GM18858 (cell line): ENCODE results near the gene SEMA6A.
A peak's percentile ranks its signal among the peaks of the same experiment; 100 is the strongest.

Source experiments
- ATAC-seq: cut with Tn5 transposase; IDR thresholded peaks from one replicate; pipeline ENCODE4 v1.9.1; 2021; ENCODE audit not compliant: unreplicated experiment

The SEMA6A gene

GRCh38 chr5:116574367-116575325 lies at the start of gene SEMA6A:
Gene SEMA6A, minus strand, starts transcription at chr5:116574823. Its CDS starts 69,879 bp downstream, at chr5:116504944.
- peak; percentile 56 for ATAC-seq

GRCh38 chr5:116622375-116623050 lies 47.9 kb upstream of the SEMA6A start:
- ATAC-seq: no peak

- ATAC-seq: no peak
Observed at GRCh38 chr5:116621599-116621998, 47.0 kb upstream of the SEMA6A start.

- ATAC-seq: no peak
Observed at GRCh38 chr5:116616876-116617275, 42.3 kb upstream of the SEMA6A start.

DNA sequence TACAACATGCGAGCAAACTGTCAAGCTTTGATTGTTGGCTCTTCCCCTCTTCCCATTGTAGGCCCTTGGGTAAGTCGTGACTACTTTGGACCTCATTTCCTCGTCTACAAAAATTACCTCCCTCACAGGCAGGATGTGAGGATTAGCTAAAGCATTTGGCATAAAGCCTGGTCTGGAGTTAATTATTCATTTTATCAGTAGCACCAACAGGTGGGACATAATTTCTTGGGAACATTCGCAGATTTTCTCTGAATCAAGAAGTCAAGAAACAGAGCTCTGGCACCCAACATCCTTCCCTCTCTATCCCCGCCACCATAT lies 39.9 kb upstream of the SEMA6A start:
- ATAC-seq: no peak

- peak; percentile 15 for ATAC-seq
Observed at GRCh38 chr5:116613445-116613844, 38.8 kb upstream of the SEMA6A start.

GRCh38 chr5:116612431-116612830 lies 37.8 kb upstream of the SEMA6A start:
- ATAC-seq: no peak

DNA sequence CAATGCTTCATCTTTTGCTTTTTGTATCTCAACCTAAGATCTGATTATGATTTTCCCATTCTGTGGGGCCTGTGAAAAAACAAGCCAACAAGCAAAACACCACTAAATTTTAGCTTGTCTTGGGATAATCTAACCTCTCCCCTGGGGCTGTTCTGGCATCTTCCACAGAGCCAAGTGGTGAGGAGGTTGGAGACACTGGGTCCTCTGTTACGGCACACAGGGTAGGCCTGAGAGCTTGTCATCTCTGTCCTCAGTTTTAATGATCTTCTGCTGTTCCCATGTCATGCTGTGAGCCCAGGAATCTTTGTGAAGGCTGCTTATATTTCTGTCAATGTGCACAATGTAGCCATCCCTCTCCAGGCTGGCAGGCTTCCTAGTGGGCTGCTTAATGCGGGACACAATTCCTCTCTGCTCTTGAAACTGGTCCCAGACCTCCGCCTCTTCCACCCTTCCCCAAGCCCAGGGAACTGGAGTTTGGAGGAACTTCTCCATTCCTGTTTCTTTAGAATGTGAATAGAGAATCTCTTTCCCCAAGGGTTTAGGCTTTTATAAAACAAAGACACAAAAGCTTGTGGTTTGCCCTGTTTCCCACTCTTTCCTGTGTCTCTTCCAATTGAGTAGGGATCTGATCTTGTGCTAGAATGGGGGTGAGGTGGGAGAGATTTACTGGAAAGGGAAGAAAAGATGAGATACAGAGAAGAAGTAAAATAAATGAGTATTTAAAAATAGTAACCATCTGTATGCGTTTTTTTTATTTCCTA lies 30.9 kb upstream of the SEMA6A start:
- no peak for ATAC-seq

DNA sequence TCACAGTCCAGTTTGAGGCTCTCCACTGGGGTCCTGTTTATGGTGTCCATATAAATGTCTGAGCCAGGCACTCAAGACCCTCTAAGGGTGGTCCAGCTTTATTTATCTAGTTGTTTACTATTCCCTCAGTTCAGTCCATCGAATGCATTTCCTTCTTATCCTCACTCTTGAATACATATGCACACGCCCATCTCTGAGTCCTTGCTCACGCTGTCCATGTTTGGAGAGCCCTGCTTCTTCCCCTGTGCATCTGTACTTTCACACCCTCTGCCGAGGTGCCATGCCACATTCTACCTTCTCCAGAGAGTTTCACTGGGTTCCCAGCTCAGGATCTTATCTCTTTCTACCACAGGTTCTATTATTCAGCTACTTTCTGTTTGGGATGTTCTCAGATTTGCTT lies 30.2 kb upstream of the SEMA6A start:
- no peak for ATAC-seq

DNA sequence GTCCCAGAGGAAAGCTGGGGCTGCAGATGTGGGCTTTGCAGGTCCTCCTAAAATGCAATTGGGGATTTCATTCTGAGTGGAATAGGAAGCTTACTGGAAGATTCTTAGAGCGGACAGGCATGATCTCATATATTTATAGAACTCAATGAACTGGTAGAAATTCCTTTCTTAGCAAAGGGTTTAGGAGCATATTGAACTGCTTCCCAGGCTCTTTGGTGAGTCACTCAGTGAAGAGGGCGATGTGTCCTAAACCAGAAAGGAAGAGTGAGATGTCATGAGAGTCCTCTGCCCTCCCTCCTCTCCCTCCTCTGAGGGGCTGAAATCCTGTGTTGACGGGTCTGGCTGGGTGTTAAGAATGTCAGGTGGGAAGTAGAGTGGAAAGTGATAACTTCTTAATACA lies 26.3 kb upstream of the SEMA6A start:
- ATAC-seq: no peak

GRCh38 chr5:116598911-116599310 lies 24.3 kb upstream of the SEMA6A start:
- no peak for ATAC-seq

DNA sequence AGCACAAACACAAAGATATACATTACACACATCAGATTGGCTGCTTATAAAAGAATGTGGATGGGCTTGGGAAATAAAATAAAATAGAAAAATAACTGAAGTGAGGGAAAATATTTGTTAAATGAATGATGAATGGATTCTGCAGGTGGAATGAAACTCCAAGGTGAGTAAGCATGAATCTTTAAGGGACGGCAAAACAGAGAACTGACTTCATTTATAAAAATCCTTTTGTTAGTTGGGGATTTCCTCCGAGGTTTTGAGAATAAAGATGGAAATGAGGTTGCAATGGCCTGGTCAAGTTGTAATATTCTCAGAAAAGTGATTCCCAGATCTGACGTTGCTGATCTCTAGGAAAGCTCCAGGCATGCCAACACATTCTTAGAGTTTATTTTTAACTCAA lies 20.9 kb upstream of the SEMA6A start:
- no peak for ATAC-seq

- no peak for ATAC-seq
Observed at GRCh38 chr5:116593340-116593739, 18.7 kb upstream of the SEMA6A start.

DNA sequence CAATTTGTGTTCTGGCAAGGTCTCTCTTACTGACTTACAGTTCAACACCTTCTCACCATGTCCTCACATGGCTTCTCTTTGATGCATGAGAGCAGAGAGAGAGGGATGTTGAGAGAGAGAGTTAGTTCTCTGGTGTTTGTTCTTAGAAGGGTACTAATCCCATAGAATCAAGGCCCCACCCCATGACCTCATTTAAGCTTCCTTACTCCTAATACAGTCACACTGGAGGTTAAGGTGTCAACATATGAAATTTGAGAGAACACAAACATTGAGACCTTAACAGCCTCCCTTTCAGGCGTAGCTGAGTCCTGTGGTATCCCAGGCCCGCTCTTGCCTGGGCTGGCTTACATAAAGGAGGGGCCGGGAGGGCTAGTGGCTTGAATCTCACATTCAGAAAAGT lies 10.6 kb upstream of the SEMA6A start:
- no peak for ATAC-seq

- no peak for ATAC-seq
Observed at GRCh38 chr5:116583862-116584222, 9.2 kb upstream of the SEMA6A start.

DNA sequence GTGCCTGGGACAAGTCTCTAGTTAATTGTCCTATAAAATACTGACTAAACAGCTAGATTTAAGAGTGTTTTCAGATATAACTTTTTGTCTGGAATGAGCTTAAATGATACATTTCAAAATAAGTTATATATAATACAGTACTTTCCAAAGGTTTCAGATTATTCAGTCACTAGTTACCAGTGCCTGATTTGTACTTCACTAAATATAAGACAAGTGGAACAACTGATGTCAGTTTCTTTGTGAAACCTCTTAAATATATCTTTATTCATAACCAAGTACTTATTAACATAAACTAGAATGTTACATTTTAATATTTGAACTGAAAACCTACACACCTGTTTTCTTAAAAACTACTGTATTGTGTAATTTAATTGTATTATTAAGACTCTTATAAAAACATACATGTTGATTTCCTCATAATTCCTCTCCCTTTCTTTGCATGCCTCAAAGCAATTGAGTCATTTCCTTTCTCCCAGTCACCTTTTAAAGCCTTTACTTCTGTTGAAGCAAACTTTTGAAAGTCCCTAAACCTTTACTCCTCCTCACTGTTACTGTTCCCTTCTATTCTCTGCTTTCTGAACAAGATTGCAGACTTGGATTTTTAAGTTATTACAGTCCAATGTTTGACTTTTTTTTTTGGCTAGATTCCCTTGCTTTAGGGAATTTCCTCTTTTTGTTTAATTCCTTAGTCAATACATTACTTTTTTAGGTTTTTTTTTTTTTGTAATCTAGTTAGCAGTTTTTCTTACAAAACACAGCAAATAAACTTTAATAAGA lies 8.7 kb upstream of the SEMA6A start:
- ATAC-seq: peak; percentile 58

GRCh38 chr5:116581910-116582309 lies 7.3 kb upstream of the SEMA6A start:
- ATAC-seq: no peak

- ATAC-seq: no peak
Observed at GRCh38 chr5:116579144-116579543, 4.5 kb upstream of the SEMA6A start.

DNA sequence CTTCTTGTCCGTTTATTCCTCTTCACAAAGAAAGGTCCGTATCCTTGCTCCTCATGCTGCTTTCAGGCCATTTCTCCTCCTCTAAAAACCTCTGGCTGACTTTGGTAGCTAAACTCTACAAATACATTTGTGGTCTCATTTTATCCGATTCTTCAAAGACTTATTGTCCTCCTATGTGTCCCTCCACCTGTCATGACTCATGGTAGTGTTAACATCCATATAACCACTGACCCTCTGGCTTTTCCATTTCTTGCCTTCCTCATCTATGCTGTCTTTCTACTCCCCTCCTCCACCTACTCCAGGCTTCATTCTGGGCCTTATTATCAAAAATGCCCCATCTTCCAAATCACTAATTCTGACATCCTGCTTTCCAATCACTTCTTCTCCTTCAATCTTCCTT lies 4.1 kb upstream of the SEMA6A start:
- ATAC-seq: no peak

- peak; percentile 59 for ATAC-seq
Observed at GRCh38 chr5:116577064-116577788, 2.6 kb upstream of the SEMA6A start.
